ENCODE data around the gene HECTD4.

Gene HECTD4

DNA sequence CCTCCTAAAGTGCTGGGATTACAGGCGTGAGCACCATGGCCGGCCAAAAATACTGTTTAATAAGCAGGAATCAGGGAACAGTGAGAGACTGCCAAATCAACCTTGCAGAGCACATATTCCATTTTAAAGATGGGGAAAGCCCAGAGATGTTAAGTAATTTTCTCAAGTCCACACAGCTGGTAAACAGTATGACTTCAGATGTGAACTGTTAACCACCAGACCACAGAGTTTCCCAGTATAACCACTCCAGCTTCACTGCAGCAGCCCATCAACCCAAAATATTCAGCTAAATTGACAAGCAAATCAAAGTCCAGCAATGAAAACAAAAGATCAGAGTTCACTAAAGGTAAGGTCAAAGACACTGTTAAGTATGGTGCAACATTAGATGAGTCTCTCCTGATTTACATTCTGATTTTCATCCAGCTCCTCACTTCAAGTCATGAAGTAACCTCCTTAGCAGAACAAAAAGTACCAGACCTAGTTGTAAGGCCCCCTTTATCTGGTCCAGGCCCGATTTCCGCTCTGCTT is 174.8 kb downstream of the HECTD4 start:
- DNase-seq (ENCODE audit: low read depth), result no peak

DNA sequence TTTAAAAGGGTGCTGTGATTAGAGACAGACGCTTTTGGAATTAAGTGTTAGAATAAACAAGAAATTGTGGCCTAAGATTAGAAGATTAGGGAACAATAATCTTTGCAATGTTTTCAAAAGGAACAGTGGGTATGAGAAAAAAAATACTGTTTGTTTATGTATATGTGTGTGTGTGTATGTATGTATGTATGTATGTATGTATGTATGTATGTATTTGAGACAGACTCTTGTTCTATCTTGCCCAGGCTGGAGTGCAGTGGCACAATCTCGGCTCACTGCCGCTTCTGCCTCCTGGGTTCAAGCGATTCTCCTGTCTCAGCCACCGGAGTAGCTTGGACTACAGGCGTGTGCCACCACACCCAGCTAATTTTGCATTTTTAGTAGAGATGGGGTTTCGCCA is 175.3 kb downstream of the HECTD4 start:
- no peak for DNase-seq (ENCODE audit: low read depth)

DNA sequence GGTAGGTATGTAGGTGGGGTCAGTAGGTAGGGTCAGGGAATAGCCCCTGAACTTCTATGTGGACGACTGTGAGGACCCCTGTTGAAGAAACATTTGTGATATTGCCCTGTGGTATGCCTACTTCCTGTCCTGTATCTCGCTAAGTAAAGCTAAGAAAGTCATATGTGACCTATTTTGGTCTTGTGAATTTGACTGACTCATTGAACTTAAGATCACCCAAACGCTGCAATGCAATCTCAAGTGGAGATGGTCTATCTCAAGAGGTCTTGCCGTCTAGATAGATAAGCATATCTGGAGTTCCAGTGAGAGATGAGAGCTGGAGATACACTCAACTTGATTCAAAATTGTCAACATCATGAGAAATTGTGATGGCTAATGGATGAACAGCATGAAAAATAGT is 183.1 kb downstream of the HECTD4 start:
- no peak for DNase-seq (ENCODE audit: low read depth)

GRCh38 chr12:112198120-112198733 is 184.0 kb downstream of the HECTD4 start:
- DNase-seq (ENCODE audit: low read depth), result no peak

DNA sequence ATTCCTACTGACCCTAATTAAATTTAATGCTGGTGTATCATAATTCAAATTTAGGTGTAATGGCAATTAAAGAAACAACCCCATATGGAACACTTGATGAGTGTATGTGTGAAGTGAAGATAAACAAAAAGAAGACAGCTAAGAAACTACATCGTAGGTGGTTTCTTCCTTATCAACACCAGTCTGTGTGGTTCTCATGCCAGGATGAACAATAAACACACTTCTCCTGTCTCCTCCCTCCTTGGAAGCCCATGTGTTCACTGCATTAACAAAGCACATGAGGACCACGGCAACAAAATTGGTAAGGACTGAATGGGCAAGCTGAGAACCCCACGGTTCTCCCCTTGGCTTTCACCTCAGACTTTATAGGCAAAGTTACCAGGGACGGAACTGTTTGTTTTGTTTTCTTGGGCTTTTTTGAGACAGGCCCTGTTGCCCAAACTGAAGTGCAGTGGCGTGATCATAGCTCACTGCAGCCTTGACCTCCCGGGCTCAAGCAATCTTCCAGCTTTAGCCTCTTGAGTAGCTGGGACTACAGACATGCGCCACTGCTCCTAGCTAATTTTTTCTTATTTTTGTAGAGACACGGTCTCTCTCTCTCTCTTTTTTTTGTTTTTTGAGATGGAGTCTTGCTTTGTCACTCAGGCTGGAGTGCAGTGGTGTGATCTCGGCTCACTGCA is 185.9 kb downstream of the HECTD4 start:
- DNase-seq (ENCODE audit: low read depth), result no peak

GRCh38 chr12:112194601-112195247 is 187.5 kb downstream of the HECTD4 start:
- DNase-seq (ENCODE audit: low read depth), result no peak

GRCh38 chr12:112192475-112192874 is 189.8 kb downstream of the HECTD4 start:
- DNase-seq (ENCODE audit: low read depth), result no peak

DNA sequence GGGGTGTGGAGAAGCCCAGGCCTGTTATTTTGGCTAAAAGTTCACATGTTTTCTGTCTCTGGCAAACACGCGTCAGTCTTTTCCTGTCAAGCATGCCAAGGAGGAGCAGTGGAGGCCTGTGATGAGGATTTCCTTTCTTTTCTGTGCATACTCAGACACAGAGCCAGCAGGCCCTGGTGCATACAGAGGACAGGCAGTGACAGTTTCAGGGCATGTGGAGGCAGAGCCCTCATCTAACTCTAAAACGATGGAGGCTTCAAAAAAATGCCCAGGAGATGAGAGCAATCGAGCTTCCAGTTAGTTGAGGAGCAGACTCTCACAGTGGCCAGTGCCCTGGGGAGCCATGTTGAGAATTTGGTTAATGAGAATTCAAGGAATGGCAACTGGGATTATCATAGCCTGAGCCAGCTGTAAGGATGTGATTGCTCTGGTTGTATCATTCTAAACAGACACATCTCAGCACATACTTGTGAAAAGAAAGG is 190.3 kb downstream of the HECTD4 start:
- DNase-seq (ENCODE audit: low read depth), result no peak

- DNase-seq (ENCODE audit: low read depth), result no peak
Measured at GRCh38 chr12:112191201-112191600, 191.0 kb downstream of the HECTD4 start.

GRCh38 chr12:112190231-112191025 is 191.8 kb downstream of the HECTD4 start:
- DNase-seq (ENCODE audit: low read depth), result no peak

DNA sequence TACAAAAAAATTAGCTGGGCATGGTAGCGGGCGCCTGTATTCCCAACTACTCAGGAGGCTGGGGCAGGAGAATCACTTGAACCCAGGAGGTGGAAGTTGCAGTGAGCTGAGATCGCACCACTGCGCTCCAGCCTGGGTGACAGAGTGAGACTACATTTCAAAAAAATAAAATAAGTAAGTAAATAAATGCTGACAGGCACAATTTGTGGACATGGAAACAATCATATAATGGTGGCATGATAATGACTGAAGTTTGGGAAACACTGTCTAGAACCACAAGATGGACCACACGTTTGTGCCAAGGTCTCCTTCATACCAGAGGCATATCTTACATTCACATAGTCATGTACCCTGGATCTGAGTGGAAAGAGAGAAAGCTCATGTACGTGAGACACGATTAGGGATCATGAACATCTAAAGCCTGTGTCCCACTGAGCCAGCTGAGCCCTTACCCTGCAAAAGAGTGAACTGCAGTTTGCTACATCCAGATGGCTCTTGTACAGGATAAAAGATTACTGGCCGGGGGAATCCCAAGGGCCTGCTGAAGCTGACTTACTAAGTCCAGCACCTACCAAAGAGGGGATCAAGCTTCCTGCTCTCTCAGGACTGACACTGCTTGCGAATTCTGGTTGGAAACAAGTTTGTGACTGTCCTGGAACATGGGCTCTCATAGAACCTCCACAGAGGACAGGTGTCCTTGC is 194.0 kb downstream of the HECTD4 start:
- no peak for DNase-seq (ENCODE audit: low read depth)

GRCh38 chr12:112185093-112185923 is 196.9 kb downstream of the HECTD4 start:
- no peak for DNase-seq (ENCODE audit: low read depth)

- no peak for DNase-seq (ENCODE audit: low read depth)
Measured at GRCh38 chr12:112184056-112184887, 198.0 kb downstream of the HECTD4 start.

DNA sequence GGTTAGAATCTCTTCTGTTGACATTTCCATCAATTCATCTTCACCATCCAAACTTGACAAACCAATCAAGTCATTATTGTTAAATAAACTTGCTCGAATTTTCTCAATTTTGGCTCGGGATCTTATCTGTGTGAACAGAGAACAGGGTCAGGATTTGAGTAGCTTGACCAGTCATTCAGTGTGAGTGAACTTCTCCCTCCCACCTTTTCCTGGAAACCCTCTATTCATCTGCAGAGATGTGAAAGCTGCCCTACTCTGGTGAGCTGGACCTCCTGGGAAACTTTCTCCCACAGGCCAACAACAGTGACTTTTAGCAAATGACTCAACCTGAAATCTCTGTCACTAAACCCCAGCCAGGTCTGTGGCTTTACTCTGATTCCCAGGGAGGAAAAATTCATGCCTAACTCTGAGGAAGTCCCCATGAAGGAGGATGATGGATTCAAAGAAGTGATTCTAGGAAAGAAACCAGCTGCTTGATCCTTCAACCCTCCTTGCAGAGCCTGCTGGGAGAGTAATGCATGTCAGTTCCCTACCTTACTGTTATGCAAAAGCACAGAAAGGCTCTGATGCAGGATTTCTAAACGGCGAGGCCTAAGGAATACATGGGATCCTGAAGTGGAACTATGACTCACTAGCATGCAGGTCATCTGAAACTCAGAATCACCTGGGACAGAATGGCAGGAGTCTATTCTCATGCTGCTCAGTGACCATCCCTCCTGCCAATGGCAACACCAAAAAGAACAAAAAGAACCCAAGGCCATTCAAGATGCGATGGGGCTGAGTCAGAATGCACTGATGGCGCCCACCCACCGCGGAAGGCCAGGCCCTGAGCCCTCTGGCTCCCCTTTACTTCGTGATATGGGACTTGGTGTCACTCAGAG is 198.8 kb downstream of the HECTD4 start:
- DNase-seq (ENCODE audit: low read depth), result no peak

- no peak for DNase-seq (ENCODE audit: low read depth)
Measured at GRCh38 chr12:112182499-112182898, 199.7 kb downstream of the HECTD4 start.

DNA sequence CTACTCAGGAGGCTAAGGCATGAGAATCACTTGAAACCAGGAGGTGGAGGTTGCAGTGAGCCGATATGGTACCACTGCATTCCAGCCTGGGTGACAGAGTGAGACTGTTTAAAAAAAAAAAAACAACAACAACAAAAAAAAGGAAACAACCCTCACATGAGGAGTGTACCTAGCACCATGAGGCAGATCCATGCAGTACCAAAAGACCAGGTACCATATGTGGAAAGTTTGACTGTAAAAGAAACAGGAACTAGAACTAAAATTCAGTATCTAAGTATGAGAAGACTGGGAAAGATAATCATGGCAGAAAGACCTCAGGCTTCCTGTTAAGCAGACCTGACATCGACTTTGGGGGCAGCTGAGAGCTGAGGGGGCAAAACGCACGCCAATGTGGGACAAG is 201.8 kb downstream of the HECTD4 start:
- DNase-seq (ENCODE audit: low read depth), result no peak

DNA sequence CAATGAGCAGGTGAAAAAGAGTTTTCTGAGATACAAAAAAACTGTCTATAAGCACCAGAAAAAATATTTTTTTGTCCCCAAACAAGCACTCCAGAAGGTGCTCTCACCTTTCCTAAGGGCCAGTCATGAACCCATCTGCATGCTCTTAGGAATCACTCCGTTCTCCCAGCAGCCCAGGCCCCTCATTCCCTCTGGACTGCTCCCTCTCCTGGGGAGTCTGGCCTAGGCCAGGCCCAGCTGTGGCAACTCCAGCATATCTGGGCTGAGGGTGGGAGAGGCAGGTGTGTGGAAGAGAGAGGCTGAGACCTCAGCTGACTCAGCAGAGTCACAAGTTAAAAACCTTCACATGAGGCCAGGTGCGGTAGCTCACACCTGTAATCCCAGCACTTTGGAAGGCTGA is 202.3 kb downstream of the HECTD4 start:
- no peak for DNase-seq (ENCODE audit: low read depth)

DNA sequence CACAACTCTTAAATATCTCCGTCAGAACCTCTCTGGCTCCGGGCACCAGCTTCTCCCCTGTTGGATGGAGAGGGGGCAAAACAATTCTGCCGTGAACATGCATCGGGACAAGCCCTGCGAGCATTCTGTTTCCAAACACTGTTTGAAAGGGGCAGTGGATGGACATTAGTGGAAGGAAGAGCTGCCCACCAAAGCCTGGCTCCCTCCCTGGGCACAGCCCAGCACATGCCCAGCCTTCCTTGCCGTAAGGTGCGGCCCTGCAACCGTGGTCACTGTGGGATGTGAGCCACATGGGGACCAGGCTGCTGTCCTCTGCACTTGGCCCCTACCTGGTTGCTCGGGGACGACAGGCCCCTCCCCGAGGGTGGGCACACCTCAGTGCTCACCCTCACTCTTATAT is 202.9 kb downstream of the HECTD4 start:
- no peak for DNase-seq (ENCODE audit: low read depth)

GRCh38 chr12:112178796-112179195 is 203.4 kb downstream of the HECTD4 start:
- no peak for DNase-seq (ENCODE audit: low read depth)

Measured in stimulated activated CD8-positive, alpha-beta memory T cell treated with anti-CD3 and anti-CD28 coated beads, Interleukin-12 subunit alpha, Interleukin-12 subunit beta, amount 100 ng/mL, for 4 hours (primary cell).